AG09319 (cell line): ENCODE measurements around the gene RGS12.
A peak's percentile ranks its signal among the peaks of the same experiment; 100 is the strongest.

Experiments
- DNase-seq: peaks from one replicate; pipeline ENCODE4 v3.0.0-alpha.2; 2010; ENCODE audit warnings: low read depth; ENCODE audit errors: extremely low read depth
- CTCF ChIP-seq: IDR thresholded peaks from 2 replicates; pipeline ENCODE4 v1.5.1; 2011; ENCODE audit warnings: low read depth, mild to moderate bottlenecking, inconsistent platforms, low read length, moderate library complexity

RGS12 gene

GRCh38 chr4:3292571-3293400 lies at the start of gene RGS12:
RGS12 (plus strand) TSS chr4:3293021; CDS start chr4:3316171, 23,150 bp downstream.
- TF ChIP-seq CTCF = no peak
- DNase-seq = peak; percentile 83

- TF ChIP-seq CTCF = no peak
- DNase-seq = no peak
Observed at GRCh38 chr4:3243136-3243780, 49.6 kb upstream of the RGS12 start.

GRCh38 chr4:3244002-3244401 lies 48.8 kb upstream of the RGS12 start:
- no peak for TF ChIP-seq CTCF
- DNase-seq = no peak

- DNase-seq = no peak
- TF ChIP-seq CTCF = no peak
Observed at GRCh38 chr4:3244747-3245146, 48.1 kb upstream of the RGS12 start.

GRCh38 chr4:3245676-3246075 lies 47.1 kb upstream of the RGS12 start:
- no peak for DNase-seq

GRCh38 chr4:3246458-3247398 lies 46.1 kb upstream of the RGS12 start:
- no peak for TF ChIP-seq CTCF
- no peak for DNase-seq

More at GRCh38 chr4:3245676-3246075, 47.1 kb upstream of the RGS12 start:
- no peak for TF ChIP-seq CTCF
